Measurements from ENCODE around the gene HIRA. TPM values are rescaled to one million over a fixed set of nuclear protein-coding genes. Genes with fewer than 3 reads are reported as not detected.

Gene HIRA
- 22.3 to 23.7 TPM (median 23.2 TPM) in 5 replicates for total RNA-seq (2022; extraction: Qiagen RNA extraction)

GRCh38 chr22:19431649-19432132, at the start of gene HIRA:
Gene HIRA (minus strand): TSS chr22:19431733. CDS start chr22:19431476, 257 bp downstream.

DNA sequence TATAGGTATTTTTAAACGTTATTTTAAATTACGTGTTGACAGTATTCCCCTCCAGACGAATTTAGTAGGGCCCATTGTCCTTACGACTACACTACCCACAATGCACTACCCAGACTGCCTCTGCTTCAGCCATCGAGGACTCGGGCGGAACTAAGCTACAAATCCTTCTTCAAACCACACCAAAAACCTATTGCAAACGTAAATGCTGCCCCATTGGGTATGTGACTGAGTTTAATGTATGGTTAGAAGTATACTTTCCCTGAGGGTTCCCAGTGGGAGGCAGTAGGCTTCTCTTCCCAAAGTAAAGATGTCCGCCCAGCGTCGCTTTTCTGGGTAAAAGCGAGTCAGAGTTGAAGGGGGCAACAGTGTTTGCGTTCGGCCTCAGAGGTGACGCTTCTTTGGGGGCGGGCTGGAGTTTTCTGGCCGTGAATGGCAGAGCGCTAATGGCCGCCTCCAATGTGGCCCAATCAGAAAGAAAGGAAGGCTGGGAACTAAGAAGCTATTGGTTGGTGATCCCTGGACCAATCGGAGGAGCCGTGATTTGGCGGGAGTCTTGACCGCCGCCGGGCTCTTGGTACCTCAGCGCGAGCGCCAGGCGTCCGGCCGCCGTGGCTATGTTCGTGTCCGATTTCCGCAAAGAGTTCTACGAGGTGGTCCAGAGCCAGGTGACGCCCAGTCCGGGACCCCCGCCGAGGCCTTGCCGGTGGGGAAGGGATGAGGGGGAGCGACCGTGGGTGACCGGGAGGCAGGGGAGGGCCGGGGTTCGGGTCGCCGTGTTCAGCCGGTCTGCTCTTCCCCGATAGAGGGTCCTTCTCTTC, 48.0 kb upstream of the HIRA start, which contains the start of gene CDC45:
Gene CDC45, plus strand, starts transcription at position 566 of the 818 bp plus-strand sequence. Its CDS starts 49 bp downstream, at position 615.

GRCh38 chr22:19478901-19479354, 47.4 kb upstream of the HIRA start, which contains the start of gene UFD1:
Gene UFD1 (minus strand): TSS chr22:19479193. CDS start chr22:19479085, 108 bp downstream.

DNA sequence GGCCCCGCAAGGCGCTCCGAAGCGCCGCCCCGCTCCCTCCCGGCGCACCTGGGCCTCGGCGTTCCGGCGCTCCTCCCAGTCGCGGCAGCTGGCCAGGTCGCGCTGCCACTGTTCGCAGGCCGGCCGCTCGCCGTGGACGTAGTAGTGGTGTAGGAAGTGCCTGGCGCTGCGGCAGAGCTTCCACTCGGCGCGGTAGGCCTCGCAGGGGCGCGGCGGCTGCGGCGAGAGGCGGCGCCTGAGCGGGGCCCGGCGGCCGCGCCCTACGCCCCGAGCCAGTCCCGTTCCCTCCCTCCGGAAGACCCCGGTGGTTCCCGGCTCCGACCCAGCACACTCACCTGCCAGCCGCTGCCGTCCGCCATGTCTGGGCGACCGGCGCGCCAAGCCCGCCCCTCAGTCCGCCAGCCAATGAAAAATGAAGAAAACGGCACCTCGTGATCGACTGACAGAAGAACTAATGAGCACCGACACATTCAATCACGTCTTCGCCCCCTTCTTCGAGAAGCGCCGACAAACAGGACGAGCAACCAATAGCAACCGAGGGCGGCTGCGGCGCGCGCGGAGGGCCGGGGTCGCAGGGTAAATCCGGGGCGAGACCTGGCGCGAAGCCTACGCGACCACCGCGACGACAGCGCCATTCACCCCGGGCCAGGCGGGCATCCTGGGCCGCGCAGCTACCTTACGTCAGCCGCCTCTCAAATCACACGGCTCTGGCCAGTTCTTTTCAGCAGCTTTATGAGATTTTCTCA, 16.0 kb upstream of the HIRA start, which contains the start of gene C22orf39:
Gene C22orf39, minus strand, starts transcription at position 382 of the 746 bp plus-strand sequence. Its CDS starts 23 bp downstream, at position 359.

DNA sequence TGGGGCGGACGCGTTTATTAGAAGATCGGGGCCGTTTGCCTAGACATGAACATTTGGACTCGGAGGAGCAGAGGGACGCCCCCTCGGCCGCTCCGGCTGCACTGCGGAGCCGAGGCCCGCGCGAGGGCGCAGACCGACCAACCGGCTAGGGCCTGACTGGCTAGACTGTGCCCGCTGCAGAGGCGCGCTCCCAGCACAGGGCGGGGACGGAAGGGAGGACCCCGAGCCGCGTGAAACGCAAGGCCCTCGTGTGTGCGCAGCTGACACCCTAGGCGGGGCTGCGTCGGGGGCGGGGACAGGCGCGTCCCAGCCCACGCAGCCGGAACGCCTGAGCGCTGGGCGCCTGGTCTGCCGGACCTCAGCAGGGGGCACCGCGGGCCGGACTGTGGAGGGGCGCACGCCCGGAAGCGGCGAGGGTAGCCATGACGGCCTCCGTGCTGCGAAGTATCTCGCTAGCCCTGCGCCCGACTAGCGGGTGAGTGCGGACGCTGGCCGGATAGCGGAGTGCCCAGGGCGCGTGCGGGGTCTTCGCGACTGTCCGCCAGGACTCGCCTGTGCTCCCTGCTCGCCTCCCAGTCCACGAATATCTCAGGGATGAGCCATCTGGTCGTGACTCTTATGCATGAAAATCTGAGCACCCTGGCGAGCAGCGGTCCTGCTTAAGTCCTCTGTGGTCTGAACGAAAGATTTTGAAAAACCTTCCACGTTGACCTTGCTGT, 759 bp upstream of the HIRA start, which contains the start of gene MRPL40:
Gene MRPL40, plus strand, starts transcription at position 413 of the 719 bp plus-strand sequence. Its CDS starts 10 bp downstream, at position 423.

GRCh38 chr22:19291580-19292457, 139.7 kb downstream of the HIRA start, which contains the start of gene CLTCL1:
Gene CLTCL1 (minus strand): TSS chr22:19291719. CDS start chr22:19291641, 78 bp downstream.

Other genes starting within 250 kb of the HIRA start
- 3.8 to 5.1 TPM (median 4.7 TPM) in 5 replicates for gene CLTCL1, start 140.0 kb downstream of the HIRA start, total RNA-seq (2022; extraction: Qiagen RNA extraction)
- 36.5 to 55.1 TPM (median 48.0 TPM) in 5 replicates for gene MRPL40, start 812 bp upstream of the HIRA start, total RNA-seq (2022; extraction: Qiagen RNA extraction)
- 11.9 to 15.2 TPM (median 14.5 TPM) in 5 replicates for gene C22orf39, start 16.0 kb upstream of the HIRA start, total RNA-seq (2022; extraction: Qiagen RNA extraction)
- gene UFD1, start 47.5 kb upstream of the HIRA start, total RNA-seq (2022; extraction: Qiagen RNA extraction), result 94.4 to 105 TPM (median 95.8 TPM) in 5 replicates
- 22.7 to 29.4 TPM (median 24.5 TPM) in 5 replicates for gene CDC45, start 48.2 kb upstream of the HIRA start, total RNA-seq (2022; extraction: Qiagen RNA extraction)
- gene CLDN5, start 92.7 kb upstream of the HIRA start, total RNA-seq (2022; extraction: Qiagen RNA extraction), result not detected in 5 replicates

Data from A549 treated with Hydrocortisone at 1 μM for 4 hours (cell line).